Ishikawa (cell line): Measurements from ENCODE around the gene HMOX1.

Experiments
- CEBPB ChIP-seq: IDR thresholded peaks from 2 replicates; pipeline ENCODE4 v1.6.1; 2012
- EGR1 ChIP-seq: IDR thresholded peaks from 2 replicates; pipeline ENCODE4 v1.6.1; 2012
- EP300 ChIP-seq: IDR thresholded peaks from 2 replicates; pipeline ENCODE4 v1.6.1; 2012; ENCODE audit warnings: borderline replicate concordance
- FOXM1 ChIP-seq: IDR thresholded peaks from 2 replicates; pipeline ENCODE4 v1.6.1; 2012; ENCODE audit warnings: low read depth, borderline replicate concordance
- RAD21 ChIP-seq: IDR thresholded peaks from 2 replicates; pipeline ENCODE4 v1.6.1; 2012; ENCODE audit warnings: low read depth
- TCF12 ChIP-seq: IDR thresholded peaks from 2 replicates; pipeline ENCODE4 v1.6.1; 2012; ENCODE audit warnings: low read depth
- TEAD4 ChIP-seq: IDR thresholded peaks from 2 replicates; pipeline ENCODE4 v1.6.1; 2012
- YY1 ChIP-seq: IDR thresholded peaks from 2 replicates; pipeline ENCODE4 v1.6.1; 2012; ENCODE audit warnings: low read depth
- TF ChIP-seq, protein P1 (sequence below): IDR thresholded peaks from 2 replicates; pipeline ENCODE4 v1.6.1; 2012

DNA sequence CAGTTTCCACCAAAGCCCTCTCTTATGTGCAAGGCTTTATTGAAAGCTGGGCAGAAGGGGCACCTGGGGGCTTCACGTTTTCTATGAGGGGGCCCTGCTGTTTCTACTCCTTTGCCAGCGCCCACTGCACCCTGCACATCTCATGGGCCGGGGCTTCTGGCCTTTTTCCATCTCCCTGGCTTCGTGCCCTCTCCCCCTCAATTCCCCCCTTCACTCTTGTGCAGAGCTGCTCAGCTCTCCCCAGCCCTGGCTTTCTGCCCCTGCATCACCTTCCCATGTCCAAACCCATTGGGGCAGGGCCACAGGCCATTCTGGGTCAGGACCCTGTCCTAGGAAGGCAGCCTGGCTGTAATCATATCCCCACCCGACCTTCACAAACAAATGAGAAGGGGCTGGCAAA lies 55.5 kb downstream of the HMOX1 start:
- TF ChIP-seq TEAD4: no peak
- TF ChIP-seq FOXM1: no peak
- no peak for TF ChIP-seq EP300
- TF ChIP-seq, protein P1, sequence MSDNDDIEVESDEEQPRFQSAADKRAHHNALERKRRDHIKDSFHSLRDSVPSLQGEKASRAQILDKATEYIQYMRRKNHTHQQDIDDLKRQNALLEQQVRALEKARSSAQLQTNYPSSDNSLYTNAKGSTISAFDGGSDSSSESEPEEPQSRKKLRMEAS: no peak
- TF ChIP-seq YY1: no peak
- no peak for TF ChIP-seq EGR1
- no peak for TF ChIP-seq TCF12
- TF ChIP-seq RAD21: no peak
- no peak for TF ChIP-seq CEBPB
